Activated naive CD4-positive, alpha-beta T cell treated with anti-CD3 and anti-CD28 coated beads, Interleukin-2, amount 50 U/mL, for 24 hours (primary cell): Measurements from ENCODE around the gene ZBTB5.
A peak's percentile ranks its signal among the peaks of the same experiment; 100 is the strongest.
"Not testable (repeated sequence)": the region's sequence is repeated elsewhere in the genome, so short reads cannot be mapped to it uniquely, and the experiment has no call there.

Source experiments
- H3K27ac Mint-ChIP-seq: one replicate; pipeline ENCODE4 v1.8.0; 2021; ENCODE audit warnings: mild to moderate bottlenecking, mixed read lengths
- H3K27me3 Mint-ChIP-seq: one replicate; pipeline ENCODE4 v1.8.0; 2021; ENCODE audit warnings: mixed read lengths
- H3K36me3 Mint-ChIP-seq: one replicate; pipeline ENCODE4 v1.8.0; 2021; ENCODE audit warnings: mixed read lengths
- H3K4me1 Mint-ChIP-seq: one replicate; pipeline ENCODE4 v1.8.0; 2021; ENCODE audit warnings: mixed read lengths
- H3K4me3 Mint-ChIP-seq: one replicate; pipeline ENCODE4 v1.8.0; 2021; ENCODE audit warnings: mild to moderate bottlenecking, mixed read lengths
- H3K9me3 Mint-ChIP-seq: one replicate; pipeline ENCODE4 v1.8.0; 2021; ENCODE audit warnings: mixed read lengths

The ZBTB5 gene

DNA sequence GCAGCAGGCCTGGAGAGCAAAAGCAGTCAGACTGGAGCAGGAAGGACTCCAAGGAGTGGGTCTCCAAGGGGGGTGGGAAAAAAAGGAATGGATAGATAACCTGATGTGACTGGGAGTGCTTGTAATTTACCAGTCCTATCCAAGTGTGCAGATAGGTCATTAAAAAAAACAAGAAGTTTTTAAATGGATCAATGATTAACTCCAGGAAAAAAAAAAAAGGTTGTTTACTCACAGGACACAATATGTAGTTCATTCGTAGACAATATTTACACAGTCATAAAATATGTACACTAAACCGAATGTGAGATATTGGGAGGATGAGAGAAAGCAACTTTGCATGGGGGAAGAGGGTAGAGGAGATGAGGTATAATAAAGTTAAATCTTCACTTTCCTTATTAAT is 20.4 kb downstream of the ZBTB5 start:
- Mint-ChIP-seq H3K9me3 (no peaks in the 10 kb centered on the region), H3K4me3 (no peak overlapping the region), H3K27me3 (no peaks in the 10 kb centered on the region), H3K36me3 (peaks cover 5% of the 10 kb centered on the region), H3K4me1 (peaks cover 18% of the 10 kb centered on the region), H3K27ac (no peak overlapping the region)

DNA sequence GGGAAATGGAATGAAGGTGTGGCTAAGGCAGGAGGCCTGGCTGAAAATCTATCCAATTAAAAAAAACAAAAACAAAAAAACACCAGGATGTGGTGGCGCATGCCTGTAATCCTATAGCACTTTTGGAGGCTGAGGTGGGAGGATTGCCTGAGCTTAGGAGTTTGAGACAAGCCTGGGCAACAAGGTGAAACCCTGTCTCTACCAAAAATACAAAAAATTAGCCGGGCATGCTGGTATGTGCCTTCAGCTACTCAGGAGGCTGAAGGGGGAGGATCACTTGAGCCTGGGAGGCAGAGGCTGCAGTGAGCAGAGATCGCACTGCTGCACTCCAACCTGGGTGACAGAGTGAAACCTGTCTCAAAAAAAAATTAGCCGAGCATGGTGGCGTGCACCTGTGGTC is 21.7 kb downstream of the ZBTB5 start:
- Mint-ChIP-seq H3K9me3 (no peaks in the 10 kb centered on the region), H3K4me1 (peaks cover 18% of the 10 kb centered on the region), H3K27me3 (no peaks in the 10 kb centered on the region), H3K4me3 (no peak overlapping the region), H3K27ac (no peak overlapping the region), H3K36me3 (peaks cover 4% of the 10 kb centered on the region)

DNA sequence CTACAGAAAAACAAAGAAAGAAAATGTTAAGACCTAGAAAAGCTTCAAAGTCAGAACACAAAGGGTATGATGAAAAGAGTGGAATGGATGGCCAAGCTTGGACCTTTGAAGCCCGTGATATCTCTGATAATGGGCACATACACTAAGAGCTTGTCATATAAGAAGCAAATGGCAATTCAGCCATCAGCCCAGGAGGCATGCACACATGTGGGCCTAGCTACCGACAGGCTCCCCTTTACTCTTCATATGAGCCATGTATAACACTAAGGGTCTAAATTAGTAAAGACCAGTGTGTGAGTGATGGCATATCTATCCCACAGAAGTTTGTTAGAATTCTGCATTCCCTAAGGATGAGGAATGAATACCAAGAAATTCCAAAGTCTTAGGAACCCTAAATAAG is 22.7 kb downstream of the ZBTB5 start:
- H3K4me3 Mint-ChIP-seq = no peak overlapping the region
- peaks cover 1% of the 10 kb centered on the region for H3K36me3 Mint-ChIP-seq
- H3K9me3 Mint-ChIP-seq = no peaks in the 10 kb centered on the region
- peaks cover 18% of the 10 kb centered on the region for H3K4me1 Mint-ChIP-seq
- H3K27me3 Mint-ChIP-seq = no peaks in the 10 kb centered on the region
- H3K27ac Mint-ChIP-seq = no peak overlapping the region

DNA sequence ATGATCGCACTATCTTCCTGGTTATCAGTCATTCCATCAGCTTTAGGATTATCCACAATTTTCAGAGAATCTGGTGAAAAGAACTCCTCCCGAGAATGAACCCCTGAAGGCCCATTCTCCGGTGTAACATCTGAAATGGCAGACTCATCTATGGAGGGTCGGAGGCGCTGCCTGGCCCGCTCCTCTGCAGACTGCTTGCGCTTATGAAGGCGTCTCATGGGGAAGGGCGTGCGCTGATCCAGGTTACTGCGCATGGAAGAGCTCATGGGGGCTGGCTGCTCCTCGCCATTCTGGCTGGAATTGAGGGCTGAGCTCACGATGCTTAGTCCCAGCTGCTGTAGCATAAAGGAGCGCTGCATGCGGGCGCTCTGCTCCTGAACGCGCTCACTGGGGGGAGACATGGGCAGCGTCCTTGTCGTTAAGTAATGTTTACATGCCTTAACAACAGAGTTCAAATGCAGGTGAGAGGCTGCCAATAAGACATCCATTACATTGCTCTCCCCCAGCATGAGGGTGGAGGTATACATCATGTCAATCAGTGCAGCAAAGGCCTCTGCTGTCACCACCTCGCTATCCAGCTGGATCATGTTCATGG is 23.4 kb downstream of the ZBTB5 start:
- no peaks in the 10 kb centered on the region for H3K27me3 Mint-ChIP-seq
- no peak overlapping the region for H3K4me3 Mint-ChIP-seq
- peaks cover 1% of the 10 kb centered on the region for H3K36me3 Mint-ChIP-seq
- H3K27ac Mint-ChIP-seq = no peak overlapping the region
- peaks cover 14% of the 10 kb centered on the region for H3K4me1 Mint-ChIP-seq
- H3K9me3 Mint-ChIP-seq = no peaks in the 10 kb centered on the region

DNA sequence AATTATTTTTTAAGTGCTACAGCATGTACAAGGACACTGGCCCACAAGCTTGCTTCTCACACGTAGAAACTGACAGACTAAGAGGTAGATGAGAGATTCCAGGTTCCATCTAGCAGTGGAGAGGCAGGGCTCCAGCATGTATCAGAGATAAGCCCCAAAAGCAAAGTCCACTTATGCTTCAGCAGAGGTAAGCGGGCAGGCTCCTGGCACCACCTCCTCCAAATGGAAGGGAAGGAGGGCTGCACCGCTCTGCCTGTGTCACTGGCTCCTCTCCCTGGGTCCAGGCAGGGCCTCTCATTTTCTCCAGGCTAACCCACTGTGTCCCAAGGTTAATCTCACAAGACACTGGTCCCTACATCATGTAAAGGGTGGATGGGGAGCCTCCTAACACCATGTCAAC is 26.9 kb downstream of the ZBTB5 start:
- no peak overlapping the region for H3K27ac Mint-ChIP-seq

DNA sequence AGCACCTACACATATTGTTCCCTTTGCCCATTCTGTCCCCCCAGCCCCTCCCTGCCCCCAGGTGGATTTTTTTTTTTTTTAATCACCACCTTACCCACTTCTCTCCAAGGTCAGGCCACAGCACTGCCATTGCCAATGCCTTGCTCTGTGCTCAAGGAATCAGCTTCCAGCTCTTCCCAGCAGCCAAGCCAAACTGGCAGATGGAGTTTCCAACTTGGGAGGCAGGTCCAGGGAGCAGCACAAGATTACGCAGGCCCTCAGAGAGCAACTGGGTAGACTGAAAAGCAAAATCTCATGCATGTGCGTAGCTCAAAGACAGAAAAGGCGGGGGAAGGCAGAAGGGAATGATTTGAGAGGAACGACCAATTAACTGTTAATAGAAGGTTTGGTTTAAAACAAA is 27.6 kb downstream of the ZBTB5 start:
- Mint-ChIP-seq H3K27ac (no peak overlapping the region), H3K36me3 (peaks cover 1% of the 10 kb centered on the region), H3K4me3 (no peak overlapping the region), H3K27me3 (no peaks in the 10 kb centered on the region), H3K4me1 (peaks cover 3% of the 10 kb centered on the region), H3K9me3 (no peaks in the 10 kb centered on the region)

More for the DNA sequence above, 26.9 kb downstream of the ZBTB5 start:
- no peaks in the 10 kb centered on the region for H3K4me1 Mint-ChIP-seq
- no peaks in the 10 kb centered on the region for H3K9me3 Mint-ChIP-seq
- no peak overlapping the region for H3K4me3 Mint-ChIP-seq
- H3K27me3 Mint-ChIP-seq = no peaks in the 10 kb centered on the region
- H3K36me3 Mint-ChIP-seq = peaks cover 1% of the 10 kb centered on the region

DNA sequence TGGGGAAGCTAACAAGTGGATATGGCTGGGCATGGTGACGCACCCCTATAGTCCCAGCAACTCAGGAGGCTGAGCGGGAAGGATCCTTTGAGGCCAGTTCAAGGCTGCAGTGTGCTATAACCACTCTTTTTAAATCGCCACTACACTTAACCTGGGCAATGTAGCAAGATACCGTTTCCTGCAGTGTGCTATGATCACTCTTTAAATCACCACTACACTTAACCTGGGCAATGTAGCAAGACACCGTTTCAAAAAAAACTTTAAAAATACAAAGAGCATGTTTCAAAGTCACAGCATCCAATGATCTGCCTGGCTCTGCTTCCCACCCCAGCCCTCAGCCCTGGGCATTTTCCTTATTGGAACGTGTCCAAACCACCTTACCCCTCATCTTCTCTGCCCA is 28.2 kb downstream of the ZBTB5 start:
- Mint-ChIP-seq H3K4me3 (no peak overlapping the region), H3K4me1 (peaks cover 5% of the 10 kb centered on the region), H3K36me3 (peaks cover 1% of the 10 kb centered on the region), H3K27ac (no peak overlapping the region), H3K27me3 (no peaks in the 10 kb centered on the region), H3K9me3 (no peaks in the 10 kb centered on the region)

DNA sequence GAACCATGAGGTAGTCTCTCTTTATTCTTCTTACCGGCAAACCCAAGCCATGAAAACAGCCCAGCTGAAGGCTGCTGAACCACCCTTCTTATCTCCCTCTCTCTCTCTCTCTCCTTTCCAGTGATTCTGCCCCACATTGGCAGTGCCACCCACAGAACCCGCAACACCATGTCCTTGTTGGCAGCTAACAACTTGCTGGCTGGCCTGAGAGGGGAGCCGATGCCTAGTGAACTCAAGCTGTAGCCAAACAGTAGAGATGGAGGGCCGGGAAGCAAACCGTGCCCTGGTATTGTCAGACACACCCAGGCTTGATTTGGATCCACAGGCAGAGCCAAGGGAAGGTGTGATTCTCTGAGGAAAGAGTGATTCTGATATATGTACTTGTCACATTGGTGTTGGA is 28.7 kb downstream of the ZBTB5 start:
- H3K27ac Mint-ChIP-seq = no peak overlapping the region
- peaks cover 5% of the 10 kb centered on the region for H3K4me1 Mint-ChIP-seq
- no peaks in the 10 kb centered on the region for H3K36me3 Mint-ChIP-seq
- no peaks in the 10 kb centered on the region for H3K9me3 Mint-ChIP-seq
- no peaks in the 10 kb centered on the region for H3K27me3 Mint-ChIP-seq
- no peak overlapping the region for H3K4me3 Mint-ChIP-seq

DNA sequence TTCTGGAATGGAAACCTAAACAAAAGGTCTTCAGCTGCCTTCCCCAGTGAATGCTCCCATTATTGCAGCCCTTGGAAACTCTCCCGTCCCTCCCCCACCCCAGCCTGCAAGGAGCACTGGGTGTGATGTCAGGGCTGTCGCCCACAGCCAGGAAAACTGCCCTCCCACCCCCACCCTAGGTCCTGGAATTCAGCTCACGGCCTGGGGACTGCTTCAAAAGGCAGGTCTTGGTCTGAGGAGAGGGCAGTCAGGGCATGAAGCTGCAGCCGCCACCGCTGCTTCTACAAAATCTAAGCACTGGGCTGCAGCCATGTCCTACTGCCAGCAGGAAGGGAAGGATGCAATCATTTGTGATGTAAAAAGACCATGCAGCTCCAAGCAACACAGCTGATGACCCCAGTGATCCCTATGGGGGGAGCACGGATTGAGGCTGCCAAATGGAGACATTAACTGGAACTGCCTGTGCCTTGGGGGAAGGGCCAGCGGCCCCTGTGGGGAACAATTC is 31.3 kb downstream of the ZBTB5 start:
- Mint-ChIP-seq H3K27me3 (no peaks in the 10 kb centered on the region), H3K9me3 (no peaks in the 10 kb centered on the region), H3K27ac (no peak overlapping the region), H3K4me3 (no peak overlapping the region), H3K36me3 (no peaks in the 10 kb centered on the region), H3K4me1 (peaks cover 5% of the 10 kb centered on the region)

DNA sequence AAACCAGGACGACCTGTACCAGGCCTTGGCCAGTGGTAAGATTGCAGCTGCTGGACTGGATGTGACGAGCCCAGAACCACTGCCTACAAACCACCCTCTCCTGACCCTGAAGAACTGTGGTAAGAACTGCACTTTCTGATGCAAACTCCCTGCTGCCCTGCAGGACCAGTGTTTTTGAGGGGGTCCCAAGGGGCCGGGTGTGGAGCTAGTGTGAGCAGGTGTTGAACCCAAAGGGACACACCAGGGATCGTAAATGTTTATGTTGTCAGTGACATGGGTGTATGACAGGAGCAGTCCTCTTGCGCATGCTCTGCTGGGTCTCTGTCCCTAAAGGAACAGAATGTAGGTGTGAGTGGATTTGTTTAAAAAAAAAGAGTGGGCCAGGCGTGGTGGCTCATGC is 33.2 kb downstream of the ZBTB5 start:
- H3K36me3 Mint-ChIP-seq = no peaks in the 10 kb centered on the region
- H3K4me1 Mint-ChIP-seq = peaks cover 5% of the 10 kb centered on the region
- no peak overlapping the region for H3K27ac Mint-ChIP-seq
- no peak overlapping the region for H3K4me3 Mint-ChIP-seq
- no peaks in the 10 kb centered on the region for H3K27me3 Mint-ChIP-seq
- no peaks in the 10 kb centered on the region for H3K9me3 Mint-ChIP-seq

DNA sequence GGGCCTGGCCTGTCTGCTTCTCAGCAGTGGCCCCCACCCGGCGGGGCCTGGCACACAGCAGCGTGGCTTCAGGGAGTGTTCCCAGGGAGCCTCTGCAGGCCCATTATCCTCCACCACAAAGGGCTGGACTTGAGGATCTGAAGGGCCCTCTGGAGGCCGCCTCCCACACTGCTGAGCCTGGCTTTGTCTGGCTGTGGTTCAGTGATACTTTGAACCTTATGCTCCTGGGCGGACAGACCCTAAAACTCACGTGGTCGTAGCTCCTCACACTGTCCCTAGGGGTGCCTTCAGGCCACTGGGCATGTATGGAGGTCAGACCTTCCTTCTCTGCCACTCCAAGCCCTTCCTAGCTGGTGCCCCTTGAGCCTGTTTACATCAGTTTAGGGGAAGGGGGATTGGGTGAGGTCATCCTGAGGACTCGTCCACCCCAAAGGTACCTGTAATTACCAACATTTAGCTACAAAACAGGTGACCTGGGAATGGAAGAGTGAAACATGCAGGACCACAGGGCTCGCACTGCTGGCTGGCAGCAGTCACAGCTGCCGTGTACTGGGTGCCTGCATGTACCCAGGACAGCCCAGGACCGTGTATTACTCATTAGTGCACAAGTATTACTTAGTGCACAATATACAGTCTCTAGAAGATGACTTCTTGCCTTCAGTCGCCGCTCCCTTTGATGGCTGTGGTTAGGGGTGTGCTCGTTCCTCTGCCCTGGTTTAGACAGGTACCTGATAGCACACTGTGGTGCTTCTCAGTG is 34.2 kb downstream of the ZBTB5 start:
- no peaks in the 10 kb centered on the region for H3K9me3 Mint-ChIP-seq
- H3K4me3 Mint-ChIP-seq = no peak overlapping the region
- peaks cover 10% of the 10 kb centered on the region for H3K4me1 Mint-ChIP-seq
- H3K36me3 Mint-ChIP-seq = peaks cover 4% of the 10 kb centered on the region
- H3K27ac Mint-ChIP-seq = no peak overlapping the region
- H3K27me3 Mint-ChIP-seq = no peaks in the 10 kb centered on the region

DNA sequence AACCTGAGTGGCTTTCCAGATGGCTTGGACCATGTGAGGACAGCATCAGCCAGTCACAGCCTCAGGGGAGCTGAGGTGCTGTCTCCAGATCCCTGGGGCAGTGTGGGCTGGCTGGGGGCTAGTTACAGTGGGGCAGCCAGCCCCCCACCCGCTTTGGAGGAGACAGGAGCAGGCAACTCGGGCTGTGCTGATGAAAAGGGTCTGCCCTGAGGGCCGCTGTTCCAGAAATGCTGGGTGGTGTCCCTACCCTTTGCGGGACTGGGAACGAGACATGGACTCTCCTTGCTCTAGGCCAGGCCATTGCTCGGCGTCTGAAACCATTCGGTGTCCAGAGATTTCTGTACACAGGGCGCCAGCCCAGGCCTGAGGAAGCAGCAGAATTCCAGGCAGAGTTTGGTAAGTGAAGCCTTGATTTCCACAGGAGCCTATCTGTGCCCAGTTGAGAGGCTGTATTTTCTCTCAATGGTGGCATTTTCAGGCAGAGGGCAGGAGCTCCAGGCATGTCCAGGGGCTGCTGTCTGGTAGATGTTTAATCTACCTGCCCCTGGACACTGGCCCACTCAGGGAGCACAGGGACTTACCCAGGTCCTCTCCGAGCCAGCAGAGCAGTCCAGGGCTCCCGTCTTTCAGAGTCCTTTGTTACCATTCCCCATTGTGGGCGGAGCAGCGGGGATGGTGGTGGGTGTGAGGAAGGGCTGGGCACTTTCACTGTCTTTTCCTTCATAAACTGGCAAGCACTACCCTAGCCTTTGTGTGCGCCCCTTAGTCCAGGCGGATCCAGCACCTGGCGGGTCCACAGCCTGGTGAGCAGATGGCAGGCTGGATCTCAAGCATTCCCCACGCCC is 35.6 kb downstream of the ZBTB5 start:
- H3K27ac Mint-ChIP-seq = no peak overlapping the region

DNA sequence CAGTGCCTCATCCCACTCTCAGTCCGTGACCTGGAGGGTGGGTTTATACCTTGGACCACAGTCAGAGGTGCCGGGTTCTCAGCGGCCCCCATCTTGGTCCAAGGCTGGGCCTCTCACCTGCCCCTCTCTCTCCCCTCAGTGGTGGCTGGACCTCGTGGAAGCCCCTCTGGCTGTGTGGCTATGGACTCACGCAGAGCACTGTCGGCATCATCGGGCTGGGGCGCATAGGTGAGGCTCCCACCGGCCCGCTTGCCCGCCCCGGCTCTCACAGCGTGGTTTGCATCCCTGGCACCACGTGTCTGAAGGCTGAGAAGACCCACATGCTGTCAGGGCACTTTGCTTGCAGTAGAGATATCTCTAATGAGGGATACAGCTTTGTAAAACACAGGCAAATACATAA is 36.9 kb downstream of the ZBTB5 start:
- Mint-ChIP-seq H3K9me3 (no peaks in the 10 kb centered on the region), H3K27me3 (no peaks in the 10 kb centered on the region), H3K36me3 (peaks cover 4% of the 10 kb centered on the region), H3K4me1 (peaks cover 20% of the 10 kb centered on the region), H3K27ac (no peak overlapping the region), H3K4me3 (no peak overlapping the region)

More for the DNA sequence above, 35.6 kb downstream of the ZBTB5 start:
- peaks cover 14% of the 10 kb centered on the region for H3K4me1 Mint-ChIP-seq
- no peak overlapping the region for H3K4me3 Mint-ChIP-seq
- H3K36me3 Mint-ChIP-seq = peaks cover 4% of the 10 kb centered on the region
- H3K9me3 Mint-ChIP-seq = no peaks in the 10 kb centered on the region
- H3K27me3 Mint-ChIP-seq = no peaks in the 10 kb centered on the region

DNA sequence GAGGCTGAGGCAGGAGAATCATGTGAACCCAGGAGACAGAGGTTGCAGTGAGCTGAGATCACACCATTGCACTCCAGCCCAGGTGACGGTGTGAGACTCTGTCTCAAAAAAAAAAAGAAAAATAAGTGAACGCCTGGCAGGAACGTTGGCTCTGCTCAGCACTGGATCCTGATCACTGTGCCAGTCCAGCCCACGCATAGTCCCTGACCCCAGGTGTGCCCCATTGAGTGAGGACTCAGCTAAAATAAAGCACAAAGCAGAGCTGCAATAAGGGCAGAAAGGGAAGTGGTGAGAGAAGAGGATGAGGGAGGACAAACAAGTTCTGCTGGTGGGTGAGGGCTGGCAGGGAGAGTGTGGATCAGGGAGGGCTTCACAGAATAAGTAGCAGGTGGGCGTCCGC is 38.4 kb downstream of the ZBTB5 start:
- no peaks in the 10 kb centered on the region for H3K9me3 Mint-ChIP-seq
- no peak overlapping the region for H3K4me3 Mint-ChIP-seq
- no peaks in the 10 kb centered on the region for H3K27me3 Mint-ChIP-seq
- no peak overlapping the region for H3K27ac Mint-ChIP-seq
- H3K36me3 Mint-ChIP-seq = peaks cover 6% of the 10 kb centered on the region
- peaks cover 26% of the 10 kb centered on the region for H3K4me1 Mint-ChIP-seq

DNA sequence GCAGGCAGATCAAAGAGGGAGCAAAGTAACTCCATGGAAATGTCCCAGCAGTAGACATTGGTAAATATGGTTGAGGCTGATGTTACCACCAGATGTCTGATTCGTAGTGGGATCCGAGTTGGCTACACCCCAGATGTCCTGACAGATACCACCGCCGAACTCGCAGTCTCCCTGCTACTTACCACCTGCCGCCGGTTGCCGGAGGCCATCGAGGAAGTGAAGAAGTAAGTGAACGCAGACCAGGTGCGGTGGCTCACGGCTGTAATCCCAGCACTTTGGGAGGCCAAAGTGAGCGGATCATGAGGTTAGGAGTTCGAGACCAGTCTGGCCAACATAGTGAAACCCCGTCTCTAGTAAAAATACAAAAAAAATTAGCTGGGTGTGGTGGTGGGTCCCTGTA is 38.8 kb downstream of the ZBTB5 start:
- not testable (repeated sequence) for H3K9me3 Mint-ChIP-seq, H3K4me3 Mint-ChIP-seq, H3K36me3 Mint-ChIP-seq, H3K27me3 Mint-ChIP-seq
- Mint-ChIP-seq H3K27ac (peak overlapping the region; percentile 26), H3K4me1 (peaks cover 29% of the 10 kb centered on the region)

DNA sequence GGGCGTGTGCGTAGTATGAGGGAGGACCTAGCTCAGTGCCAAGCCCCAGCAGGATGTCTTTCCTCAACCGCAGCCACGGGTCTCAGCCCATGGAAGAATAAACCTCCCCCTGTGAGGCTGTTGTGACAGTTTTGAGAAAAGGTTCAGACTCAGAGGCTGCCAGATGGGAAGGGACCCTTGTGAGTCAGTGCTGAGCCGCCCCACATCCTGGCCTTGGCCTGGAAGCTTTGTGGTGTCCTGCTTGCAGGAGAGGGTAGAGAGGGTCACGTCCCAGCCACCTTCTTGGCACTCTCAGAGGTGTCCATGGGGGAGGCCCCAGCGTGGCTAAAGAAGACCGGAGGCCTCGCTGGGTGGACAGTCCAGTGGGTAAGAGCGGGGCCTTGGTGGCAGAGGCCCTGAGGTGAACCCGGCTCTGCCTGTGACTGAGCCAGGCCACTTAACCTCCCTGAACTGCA is 39.9 kb downstream of the ZBTB5 start:
- H3K27me3 Mint-ChIP-seq = no peaks in the 10 kb centered on the region
- H3K27ac Mint-ChIP-seq = no peak overlapping the region
- no peak overlapping the region for H3K4me3 Mint-ChIP-seq
- no peaks in the 10 kb centered on the region for H3K9me3 Mint-ChIP-seq
- H3K4me1 Mint-ChIP-seq = peaks cover 29% of the 10 kb centered on the region
- H3K36me3 Mint-ChIP-seq = peaks cover 6% of the 10 kb centered on the region
